Neural cell (in vitro differentiated cells): ENCODE data around the gene SESN1. TPM values are rescaled to one million over a fixed set of nuclear protein-coding genes. Genes with fewer than 3 reads are reported as not detected.

Experiments used
- H2AFZ ChIP-seq: fragments of 200-600, 300-800 bp; sonication (generic), shearing (Covaris generic); 2 replicates; pipeline ENCODE4 v1.6.0; 2014; ENCODE audit warnings: low read depth, mild to moderate bottlenecking, antibody characterized with exemption, low read length, moderate library complexity
- H3F3A ChIP-seq: fragments of 200-600 bp; shearing (Covaris generic); 2 replicates; pipeline ENCODE4 v1.6.1; 2016; ENCODE audit warnings: mild to moderate bottlenecking, moderate library complexity, mixed read lengths, antibody characterized with exemption, low read length; ENCODE audit not compliant: insufficient read depth, poor library complexity, severe bottlenecking
- H3K27ac ChIP-seq: fragments of 200-600, 300-800 bp; sonication (generic), shearing (Covaris generic); 2 replicates; pipeline ENCODE4 v1.5.1; 2014; ENCODE audit warnings: mild to moderate bottlenecking, low read length, moderate library complexity
- H3K27me3 ChIP-seq: fragments of 300-800, 200-600 bp; sonication (generic), shearing (Covaris generic); 2 replicates; pipeline ENCODE4 v1.6.0; 2014; ENCODE audit warnings: mild to moderate bottlenecking, low read depth, low read length, moderate library complexity; ENCODE audit not compliant: insufficient read depth
- H3K36me3 ChIP-seq: fragments of 300-800, 200-600 bp; sonication (generic), shearing (Covaris generic); 2 replicates; pipeline ENCODE4 v1.5.1; 2014; ENCODE audit warnings: mild to moderate bottlenecking, antibody characterized with exemption, low read length, moderate library complexity; ENCODE audit not compliant: insufficient read depth
- H3K4me2 ChIP-seq: fragments of 300-800, 200-600 bp; sonication (generic), shearing (Covaris generic); 2 replicates; pipeline ENCODE4 v1.6.0; 2014; ENCODE audit warnings: mild to moderate bottlenecking, low read length
- H3K4me3 ChIP-seq: fragments of 300-800, 200-600 bp; sonication (generic), shearing (Covaris generic); 2 replicates; pipeline ENCODE4 v1.5.1; 2014; ENCODE audit warnings: mild to moderate bottlenecking, low read length, moderate library complexity
- H3K79me2 ChIP-seq: fragments of 200-600 bp; shearing (Covaris generic); replicated peaks from 2 replicates; pipeline ENCODE4 v1.6.0; 2014; ENCODE audit warnings: mild to moderate bottlenecking, low read length, moderate library complexity; ENCODE audit not compliant: insufficient read depth
- H3K9ac ChIP-seq: fragments of 300-800, 200-600 bp; sonication (generic), shearing (Covaris generic); 2 replicates; pipeline ENCODE4 v1.6.1; 2016; ENCODE audit warnings: mild to moderate bottlenecking, low read length, mixed read lengths
- H3K9me2 ChIP-seq: fragments of 200-600 bp; shearing (Covaris generic); 2 replicates; pipeline ENCODE4 v1.6.1; 2016; ENCODE audit warnings: mild to moderate bottlenecking, low read length, mixed read lengths; ENCODE audit not compliant: insufficient read depth
- H3K9me3 ChIP-seq: fragments of 200-600, 300-800 bp; sonication (generic), shearing (Covaris generic); 2 replicates; pipeline ENCODE4 v1.6.1; 2016; ENCODE audit warnings: mild to moderate bottlenecking, mixed run types, low read length, moderate library complexity, mixed read lengths
- H4K20me1 ChIP-seq: fragments of 200-600 bp; shearing (Covaris generic); 2 replicates; pipeline ENCODE4 v1.6.1; 2016; ENCODE audit warnings: mild to moderate bottlenecking, mixed run types; ENCODE audit not compliant: insufficient read depth
- CTCF ChIP-seq: fragments of 450-650 bp; IDR thresholded peaks from 2 replicates; pipeline ENCODE4 v1.5.1; 2014; ENCODE audit warnings: antibody characterized with exemption, mild to moderate bottlenecking, moderate library complexity; ENCODE audit not compliant: poor library complexity, severe bottlenecking
- EP300 ChIP-seq: fragments of 450-650 bp; conservative IDR thresholded peaks from 2 replicates; pipeline ENCODE4 v1.6.1; 2014; ENCODE audit warnings: antibody characterized with exemption, mild to moderate bottlenecking, moderate library complexity; ENCODE audit not compliant: poor library complexity, severe bottlenecking
- EZH2 ChIP-seq: fragments of 200-600, 300-800 bp; shearing (Covaris generic), sonication (generic); IDR thresholded peaks from 2 replicates; pipeline ENCODE4 v1.6.1; 2014; ENCODE audit warnings: antibody characterized with exemption, low read length, borderline replicate concordance, mild to moderate bottlenecking; ENCODE audit not compliant: insufficient read depth, poor library complexity, severe bottlenecking
- MXI1 ChIP-seq: fragments of 450-650 bp; conservative IDR thresholded peaks from 2 replicates; pipeline ENCODE4 v1.6.1; 2014; ENCODE audit warnings: antibody characterized with exemption, mild to moderate bottlenecking; ENCODE audit not compliant: poor library complexity, severe bottlenecking
- POLR2AphosphoS5 ChIP-seq: IDR thresholded peaks from 2 replicates; pipeline ENCODE4 v1.6.1; 2012
- RAD21 ChIP-seq: fragments of 450-650 bp; conservative IDR thresholded peaks from 2 replicates; pipeline ENCODE4 v1.6.1; 2014; ENCODE audit warnings: antibody characterized with exemption, mild to moderate bottlenecking, moderate library complexity
- REST ChIP-seq: IDR thresholded peaks from 2 replicates; pipeline ENCODE4 v1.6.1; 2012; ENCODE audit warnings: borderline replicate concordance
- SMC3 ChIP-seq: fragments of 450-650 bp; conservative IDR thresholded peaks from 2 replicates; pipeline ENCODE4 v1.6.1; 2014; ENCODE audit warnings: antibody characterized with exemption, mild to moderate bottlenecking, moderate library complexity; ENCODE audit not compliant: poor library complexity
- TAF1 ChIP-seq: IDR thresholded peaks from 2 replicates; pipeline ENCODE4 v1.6.1; 2012; ENCODE audit warnings: low read depth
- polyA plus RNA-seq: library from polyadenylated mRNA; depleted of rRNA; stranded (reverse); fragments of >200 nt; gene quantifications from 2 replicates; pipeline ENCODE4 v1.2.3, GENCODE V29; 2014

The SESN1 gene
- polyA plus RNA-seq, 1 donor from 2014 or later, result 46.4 TPM

GRCh38 chr6:109079981-109080380 is 14.7 kb downstream of the SESN1 start:
- TF ChIP-seq EP300, result no peak
- TF ChIP-seq TAF1, result no peak
- TF ChIP-seq POLR2AphosphoS5, result no peak
- no peak for TF ChIP-seq CTCF
- TF ChIP-seq RAD21, result no peak
- TF ChIP-seq SMC3, result no peak
- TF ChIP-seq EZH2, result no peak
- TF ChIP-seq REST, result no peak
- TF ChIP-seq MXI1, result no peak
- H3K27ac ChIP-seq, result no peak overlapping the region
- H3K9ac ChIP-seq, result no peak overlapping the region

GRCh38 chr6:109076377-109076776 is 18.3 kb downstream of the SESN1 start:
- Histone ChIP-seq H3K36me3 (no peaks in the 10 kb centered on the region), H2AFZ (no peak overlapping the region), H3K4me2 (no peak overlapping the region), H3K9ac (no peak overlapping the region), H3K9me2 (no peaks in the 10 kb centered on the region), H3K79me2 (peaks cover 4% of the 10 kb centered on the region), H4K20me1 (no peaks in the 10 kb centered on the region), H3K9me3 (no peaks in the 10 kb centered on the region), H3K27ac (no peak overlapping the region), H3K4me3 (no peak overlapping the region), H3F3A (no peaks in the 10 kb centered on the region), H3K27me3 (no peaks in the 10 kb centered on the region)
- TF ChIP-seq CTCF (no peak), MXI1 (no peak), EP300 (no peak), REST (no peak), EZH2 (no peak), POLR2AphosphoS5 (no peak), TAF1 (no peak), RAD21 (no peak), SMC3 (no peak)

More at GRCh38 chr6:109079981-109080380, 14.7 kb downstream of the SESN1 start:
- no peak overlapping the region for H3K4me3 ChIP-seq
- no peak overlapping the region for H3K4me2 ChIP-seq
- no peaks in the 10 kb centered on the region for H3K27me3 ChIP-seq
- H3K36me3 ChIP-seq, result peaks cover 6% of the 10 kb centered on the region
- no peaks in the 10 kb centered on the region for H3K9me3 ChIP-seq
- H3K9me2 ChIP-seq, result no peaks in the 10 kb centered on the region
- H2AFZ ChIP-seq, result no peak overlapping the region
- H3K79me2 ChIP-seq, result peaks cover 11% of the 10 kb centered on the region
- H4K20me1 ChIP-seq, result no peaks in the 10 kb centered on the region
- no peaks in the 10 kb centered on the region for H3F3A ChIP-seq
